Measurements from ENCODE around the gene CLIC3. TPM values are rescaled to one million over a fixed set of nuclear protein-coding genes. Genes with fewer than 3 reads are reported as not detected.

Gene CLIC3, protein sequence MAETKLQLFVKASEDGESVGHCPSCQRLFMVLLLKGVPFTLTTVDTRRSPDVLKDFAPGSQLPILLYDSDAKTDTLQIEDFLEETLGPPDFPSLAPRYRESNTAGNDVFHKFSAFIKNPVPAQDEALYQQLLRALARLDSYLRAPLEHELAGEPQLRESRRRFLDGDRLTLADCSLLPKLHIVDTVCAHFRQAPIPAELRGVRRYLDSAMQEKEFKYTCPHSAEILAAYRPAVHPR
- 1 to 10 TPM in 2 of 9 donors, under 1 TPM in 5, not detected in 2; 0.22 to 1.3 (median 0.79) TPM for total RNA-seq
- polyA plus RNA-seq: 1 to 10 TPM in 2 of 3 donors, not detected in 1; 3.8 to 6.4 TPM
- long read RNA-seq, donor 1: 0 reads
- long read RNA-seq, donor 2: 0 reads
- long read RNA-seq, donor 3: 0 reads
- long read RNA-seq, donor 4, partial matches to known transcripts: 0 of 1 reads
- long read RNA-seq, donor 4, other reads (novel, unspliced or antisense): 0 of 1 reads
- long read RNA-seq, donor 5, partial matches to known transcripts: 0 of 1 reads
- long read RNA-seq, donor 5, other reads (novel, unspliced or antisense): 0 of 1 reads
- long read RNA-seq, donor 6, partial matches to known transcripts: 1 of 2 reads
- long read RNA-seq, donor 6, other reads (novel, unspliced or antisense): 0 of 2 reads
- long read RNA-seq, donor 7: 0 reads
- long read RNA-seq, donor 8: 0 reads
- long read RNA-seq, donor 9: 0 reads
- long read RNA-seq, donor 10: 0 reads

DNA sequence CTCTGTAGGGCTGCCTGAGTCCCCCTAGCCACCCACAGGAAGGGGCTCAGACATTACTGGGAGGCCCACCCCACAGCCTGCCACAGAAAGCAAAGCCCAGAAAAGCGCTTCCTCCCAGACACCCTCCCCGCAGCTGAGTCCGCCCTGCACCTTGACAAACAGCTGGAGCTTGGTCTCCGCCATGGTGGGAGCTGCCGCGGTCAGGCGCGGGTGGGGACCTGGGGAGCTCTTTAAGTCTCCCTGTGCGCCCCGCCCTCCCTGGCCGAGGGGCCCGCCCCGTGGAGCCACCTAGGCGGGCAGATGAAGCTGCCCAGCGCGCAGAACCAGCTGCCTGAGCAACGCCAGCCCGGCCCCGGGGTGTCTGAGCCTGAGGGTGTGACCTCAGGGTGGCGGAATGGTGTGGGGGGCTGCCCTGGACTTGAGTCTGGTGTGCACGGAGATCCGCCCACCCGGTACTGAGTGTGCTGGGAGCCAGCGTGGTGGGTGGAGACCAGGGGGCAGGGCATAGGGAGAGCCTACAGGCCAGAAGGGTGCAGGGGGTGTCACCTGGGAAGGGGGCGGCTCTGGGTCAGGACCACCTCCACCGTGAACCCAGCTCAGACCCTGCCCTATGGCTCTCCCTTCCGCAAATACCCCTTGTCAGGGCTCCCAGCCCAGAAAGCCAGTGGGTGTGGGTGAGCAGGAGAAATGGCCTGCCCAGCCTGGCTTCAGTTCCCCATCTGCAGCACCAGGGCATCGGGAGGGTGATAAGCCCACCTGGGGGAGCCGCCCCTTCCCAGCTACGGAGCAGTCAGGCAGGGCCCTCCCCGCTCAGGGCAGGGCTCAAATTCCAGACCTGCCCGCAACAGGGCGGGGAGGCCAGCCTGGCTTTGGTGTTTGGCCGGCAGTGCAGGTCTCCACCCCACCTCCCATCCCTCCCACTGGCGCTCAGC, at the start of gene CLIC3:
TSS of gene CLIC3 (minus strand) at position 208 of the 932 bp plus-strand sequence. CDS start at position 183, 25 bp downstream.
- WGBS, 4 donors: 36 to 60% (median 38%) methylated on average over 8 to 35 of the region's 35 CpGs
- no peaks in the 10 kb centered on the region for H3K9me3 ChIP-seq (replicated peaks in 1 of 3)
- H3K4me3 ChIP-seq: no peak within 1 kb of the TSS
- no peak for DNase-seq
- H3K27ac ChIP-seq: peak within 1 kb of the TSS in 2 of 5 donors; percentile 21 to 58
- no peaks in the 10 kb centered on the region for H3K36me3 ChIP-seq (replicated peaks in 1 of 2)
- no peaks in the 10 kb centered on the region for H3K27me3 ChIP-seq
- no peak for TF ChIP-seq CTCF (IDR thresholded peaks at IDR 0.05)
- TF ChIP-seq POLR2A (IDR thresholded peaks at IDR 0.05): no peak
- H3K4me1 ChIP-seq (replicated peaks in 1 of 2): peaks cover 13 to 19% of the 10 kb centered on the region in 2 donors
- intact Hi-C loops (cut with DNase I): no loop called here

DNA sequence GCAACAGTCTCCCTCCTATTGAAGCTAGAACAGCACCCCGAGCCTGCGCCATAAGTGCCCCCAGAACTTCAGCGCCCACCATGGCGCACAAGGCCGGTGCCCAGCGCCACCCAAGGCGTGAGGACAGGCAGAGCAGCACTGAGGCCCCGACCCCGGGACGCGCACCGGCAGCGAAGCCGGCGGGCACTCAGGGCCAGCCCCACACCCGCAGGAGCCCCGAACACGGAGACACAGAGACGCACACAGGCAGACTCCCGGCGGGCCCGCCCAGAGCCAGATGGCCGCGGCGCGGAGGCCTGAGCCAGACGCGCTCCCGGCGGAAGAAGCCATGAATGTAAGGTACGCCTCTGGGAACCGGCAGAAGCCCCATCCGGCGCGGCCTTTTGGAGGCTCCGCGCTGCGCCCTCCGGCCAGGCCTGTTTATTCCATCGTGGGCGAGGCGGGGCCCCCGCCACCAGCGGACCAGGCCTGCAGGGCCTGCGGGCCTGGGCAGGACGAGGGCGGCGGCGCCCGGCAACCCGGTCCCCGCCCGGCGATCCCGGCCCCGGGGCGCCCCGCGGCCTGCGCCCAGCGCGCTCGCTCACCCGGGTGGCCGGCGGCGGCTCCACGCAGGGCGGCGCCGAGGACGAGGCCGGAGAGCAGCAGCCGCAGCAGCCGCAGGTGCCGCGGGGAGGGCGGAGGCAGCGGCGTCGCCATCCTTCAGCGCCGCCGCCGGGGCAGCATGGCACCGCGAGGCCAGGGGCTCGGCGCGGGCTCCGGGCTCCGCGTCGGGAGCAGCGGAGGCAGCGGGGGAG, 49.1 kb upstream of the CLIC3 start:
- Histone ChIP-seq H3K27ac (peak overlapping the region in 2 of 5 donors; percentile 58 to 69), H3K4me1 (replicated peaks in 1 of 2) (peaks cover 5 to 15% of the 10 kb centered on the region in 2 donors), H3K36me3 (replicated peaks in 1 of 2) (no peaks in the 10 kb centered on the region), H3K27me3 (peaks cover 48% of the 10 kb centered on the region), H3K9me3 (replicated peaks in 1 of 3) (no peaks in the 10 kb centered on the region), H3K4me3 (peak overlapping the region in 1 of 4 donors; percentile 62)
- intact Hi-C loops (cut with DNase I): no loop called here
- no peak for DNase-seq
- TF ChIP-seq CTCF (IDR thresholded peaks at IDR 0.05): no peak
- 0 to 19% (median 2%) methylated on average over 8 to 96 of the region's 96 CpGs for WGBS, 4 donors

DNA sequence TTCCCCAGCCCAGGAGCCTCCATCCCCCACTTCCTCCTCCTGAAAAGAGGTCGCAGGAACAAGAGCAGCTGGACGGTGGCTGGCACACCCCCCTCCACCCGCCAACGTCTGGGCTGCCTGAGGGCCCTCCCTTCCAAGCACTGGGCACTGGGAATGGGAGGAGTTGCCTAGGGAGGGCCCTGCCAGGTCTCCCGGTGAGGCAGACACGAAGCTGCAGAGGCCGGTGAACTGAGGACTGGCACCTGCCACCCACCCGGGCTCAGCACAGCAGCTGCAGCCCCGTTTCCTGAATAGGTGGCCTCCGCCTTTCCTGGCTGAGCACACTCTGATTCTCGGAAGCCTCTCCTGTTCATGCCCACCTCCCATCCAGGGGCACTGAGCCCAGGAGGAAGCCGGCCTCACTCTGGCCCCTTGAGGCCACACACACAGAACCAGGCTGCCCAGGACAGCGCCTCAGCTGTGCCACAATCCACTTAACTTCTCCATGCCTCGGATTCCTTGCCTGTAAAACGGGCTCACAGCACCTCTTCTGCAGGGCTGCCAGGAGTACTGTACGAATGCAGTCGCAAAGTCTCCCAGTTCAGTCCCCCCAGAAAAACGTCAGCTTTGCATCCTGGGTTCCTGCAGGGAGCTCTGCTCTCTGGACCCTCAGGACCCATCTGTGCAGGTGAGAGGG, 48.3 kb upstream of the CLIC3 start:
- peaks cover 5 to 15% of the 10 kb centered on the region in 2 donors for H3K4me1 ChIP-seq (replicated peaks in 1 of 2)

More for the DNA sequence above, 48.3 kb upstream of the CLIC3 start:
- Histone ChIP-seq H3K27me3 (peaks cover 47% of the 10 kb centered on the region), H3K36me3 (replicated peaks in 1 of 2) (no peaks in the 10 kb centered on the region), H3K9me3 (replicated peaks in 1 of 3) (no peaks in the 10 kb centered on the region), H3K4me3 (peak overlapping the region in 1 of 4 donors; percentile 62), H3K27ac (peak overlapping the region in 2 of 5 donors; percentile 49 to 69)
- intact Hi-C loops (cut with DNase I): no loop called here
- DNase-seq: peak in 2 of 7 donors; percentile 41 to 83
- 37 to 49% (median 41%) methylated on average over 10 to 18 of the region's 18 CpGs for WGBS, 4 donors
- no peak for TF ChIP-seq CTCF (IDR thresholded peaks at IDR 0.05)
- TF ChIP-seq POLR2A (IDR thresholded peaks at IDR 0.05): peak in 1 of 2 donors; percentile 8
